ENCODE data around the gene CATSPERZ. TPM values are rescaled to one million over a fixed set of nuclear protein-coding genes. Genes with fewer than 3 reads are reported as not detected.
A peak's percentile ranks its signal among the peaks of the same experiment; 100 is the strongest.

Gene CATSPERZ
- total and polyA plus RNA-seq, 9 of the 15 experiments (the other 6 are each of a cell fraction or from before 2014, with no cell fraction given): 0.86 to 8.5 (median 3.5) TPM

GRCh38 chr11:64331569-64332371, 31.6 kb downstream of the CATSPERZ start:
- Histone ChIP-seq H3K36me3 (ENCODE audit: control insufficient read depth, insufficient read depth, low read length) (no peaks in the 10 kb centered on the region; the same call in 2 of the 3 replicates), H3K4me2 (ENCODE audit: insufficient read depth, low read length) (peak overlapping the region; percentile 72), H3K79me2 (ENCODE audit: control insufficient read depth, insufficient read depth, low read length) (no peaks in the 10 kb centered on the region), H3K9ac (ENCODE audit: insufficient read depth in 1 of 2, low read depth in 2 of 2, low read length in 2 of 2) (peak overlapping the region; percentile 67 to 89), H2AFZ (ENCODE audit: low read depth, low read length) (peak overlapping the region; percentile 100), H3K9me3 (replicated peaks; ENCODE audit: control insufficient read depth, insufficient read depth, low read depth, low read length) (no peaks in the 10 kb centered on the region; the same call in 1 of the 2 replicates), H3K27ac (ENCODE audit: extremely low read depth, low read depth, low read length) (peak overlapping the region; percentile 79), H3K27me3 (ENCODE audit: control insufficient read depth in 2 of 2, insufficient read depth in 2 of 2, low read length in 2 of 2) (no peaks in the 10 kb centered on the region), H4K20me1 (replicated peaks; ENCODE audit: control insufficient read depth, insufficient read depth, low read length) (no peaks in the 10 kb centered on the region), H3K4me1 (replicated peaks in 1 of 2; ENCODE audit: control insufficient read depth in 2 of 2, insufficient read depth in 2 of 2, low read length in 2 of 2) (peaks cover 32 to 48% of the 10 kb centered on the region in 2 experiments), H3K9me1 (ENCODE audit: control insufficient read depth, insufficient read depth, low read length) (no peaks in the 10 kb centered on the region), H3K4me3 (no peak overlapping the region)
- intact Hi-C loops (cut with micrococcal nuclease) (loop anchor here (1.0 kb wide), 1 partner anchor 14 kb away; the partner anchor contains the start of gene TRMT112), in situ Hi-C loops (cut with MboI) (no loop called here)
- BruUV-seq (replicated peaks): no TSS peak
- WGBS (ENCODE audit: insufficient coverage, low coverage, missing lambda C conversion rate): 26% methylated on average over 19 of the region's 20 CpGs
- POLR2A ChIA-PET: interaction anchor here (0.6 to 1.8 kb wide), 13 partner anchors 9 to 334 kb away, joined by 3 to 15 read pairs (median 4); partner anchors contain the start of genes ESRRA, PRDX5 and TRMT112
- ATAC-seq (peak; percentile 77), DNase-seq (ENCODE audit: extremely low read depth in 1 of 4, low spot score in 3 of 4) (peak; percentile 72 to 91 (median 74)), FAIRE-seq (peak; percentile 87)
- CTCF ChIA-PET (ENCODE audit: low intra/inter-chr PET ratio): interaction anchor here (1.3 kb wide), 1 partner anchor 14 kb away, joined by 4 read pairs; the partner anchor contains the start of genes PRDX5 and TRMT112
- TF ChIP-seq TARDBP (IDR thresholded peaks at IDR 0.05) (peak; percentile 79; the same call in 1 of the 2 replicates), KLF13 (tag; IDR thresholded peaks at IDR 0.05; ENCODE audit: borderline replicate concordance, low read depth) (no peak), MIER1 (IDR thresholded peaks at IDR 0.05; ENCODE audit: low read depth) (no peak; the same call in 1 of the 2 replicates), MLLT1 (IDR thresholded peaks at IDR 0.05) (peak; percentile 90 to 92), BRD4 (IDR thresholded peaks at IDR 0.05) (no peak), SUPT5H (IDR thresholded peaks at IDR 0.05) (peak; percentile 49; the same call in 1 of the 2 replicates), TCF15 (CRISPR knock-in tag; IDR thresholded peaks at IDR 0.05) (no peak), ZNF263 (CRISPR knock-in tag; IDR thresholded peaks at IDR 0.05; ENCODE audit: borderline replicate concordance) (no peak), ZNF696 (CRISPR knock-in tag; conservative IDR thresholded peaks at IDR 0.05) (no peak), ZNF518B (CRISPR knock-in tag; IDR thresholded peaks at IDR 0.05) (no peak), ZNF511 (CRISPR knock-in tag; IDR thresholded peaks at IDR 0.05) (no peak), ESRRB (CRISPR knock-in tag; IDR thresholded peaks at IDR 0.05; ENCODE audit: borderline replicate concordance) (no peak), ZNF830 (CRISPR knock-in tag; IDR thresholded peaks at IDR 0.05) (no peak), ZNF79 (CRISPR knock-in tag; IDR thresholded peaks at IDR 0.05; ENCODE audit: low read depth) (no peak), NUFIP1 (IDR thresholded peaks at IDR 0.05; ENCODE audit: partially characterized antibody) (peak; percentile 19), TGIF2 (CRISPR knock-in tag; IDR thresholded peaks at IDR 0.05) (no peak)
